Hypothalamus (tissue), 51 donors: ENCODE results near the gene NGFR.
"Not testable (repeated sequence)": the region's sequence is repeated elsewhere in the genome, so short reads cannot be mapped to it uniquely, and the experiment has no call there.

ENCODE experiments used
- DNase-seq, 51 donors: peaks; one replicate each; lab custom pipeline; 2025; lab: John Stamatoyannopoulos, UW

The NGFR gene

GRCh38 chr17:49530118-49530517 is 35.0 kb downstream of the NGFR start:
- no peak for DNase-seq

- no peak for DNase-seq
These were observed 48.8 kb downstream of the NGFR start for GRCh38 chr17:49543860-49544259.

GRCh38 chr17:49545007-49545660 is 50.0 kb downstream of the NGFR start:
- DNase-seq, result no peak

GRCh38 chr17:49545806-49546545 is 50.9 kb downstream of the NGFR start:
- no peak for DNase-seq

- no peak for DNase-seq
These were observed 51.7 kb downstream of the NGFR start for GRCh38 chr17:49546546-49547535.

GRCh38 chr17:49547566-49547965 is 52.5 kb downstream of the NGFR start:
- DNase-seq, result no peak

- DNase-seq, result no peak
These were observed 53.0 kb downstream of the NGFR start for GRCh38 chr17:49548051-49548505.

- DNase-seq, result peak in 9 of 51 donors; percentile 3 to 53 (median 14)
These were observed 53.6 kb downstream of the NGFR start for GRCh38 chr17:49548506-49549310.

- DNase-seq, result no peak
These were observed 54.2 kb downstream of the NGFR start for GRCh38 chr17:49549311-49549605.

- DNase-seq, result no peak
These were observed 54.9 kb downstream of the NGFR start for GRCh38 chr17:49549691-49550678.

- DNase-seq, result not testable (repeated sequence)
These were observed 55.7 kb downstream of the NGFR start for GRCh38 chr17:49550764-49551163.

GRCh38 chr17:49551221-49552069 is 56.4 kb downstream of the NGFR start:
- DNase-seq, result no peak

- no peak for DNase-seq
These were observed 57.1 kb downstream of the NGFR start for GRCh38 chr17:49552070-49552751.

GRCh38 chr17:49553676-49554335 is 58.7 kb downstream of the NGFR start:
- DNase-seq, result no peak

- no peak for DNase-seq
These were observed 59.8 kb downstream of the NGFR start for GRCh38 chr17:49554694-49555494.
